T-helper 17 cell (primary cell): Measurements from ENCODE around the gene ZDHHC13. TPM values are rescaled to one million over a fixed set of nuclear protein-coding genes. Genes with fewer than 3 reads are reported as not detected.

Experiments
- ATAC-seq: fragments of 150-1000 bp; cut with Tn5 transposase; 2 replicates; pipeline ENCODE4 v1.10.0; 2021; ENCODE audit warnings: mild to moderate bottlenecking, moderate library complexity
- DNase-seq, 3 donors: peaks; one replicate each; pipeline versions ENCODE4 v3.0.0 to v3.0.0-alpha.2; 2020 to 2021
- H3K9me3 ChIP-seq: one replicate; pipeline ENCODE4 v1.7.0; 2013; ENCODE audit warnings: low read length, mild to moderate bottlenecking; ENCODE audit not compliant: control insufficient read depth, poor library complexity, severe bottlenecking
- H3K27ac Mint-ChIP-seq: one replicate; pipeline ENCODE4 v1.8.0; 2022; ENCODE audit warnings: mild to moderate bottlenecking, moderate library complexity, mixed read lengths
- H3K27me3 Mint-ChIP-seq: one replicate; pipeline ENCODE4 v1.8.0; 2022; ENCODE audit warnings: mixed read lengths
- H3K36me3 Mint-ChIP-seq: one replicate; pipeline ENCODE4 v1.8.0; 2022; ENCODE audit warnings: low read depth, mixed read lengths
- H3K4me1 Mint-ChIP-seq: one replicate; pipeline ENCODE4 v1.8.0; 2022; ENCODE audit warnings: mild to moderate bottlenecking, mixed read lengths
- H3K4me3 Mint-ChIP-seq: one replicate; pipeline ENCODE4 v1.8.0; 2022; ENCODE audit warnings: mild to moderate bottlenecking, moderate library complexity, mixed read lengths
- total RNA-seq, 4 donors: library from RNA in 2 of 4; stranded (reverse) in 2 of 4; gene quantifications; one replicate each; pipeline ENCODE4 v1.2.3 and lab custom pipeline; 2022 to 2026

ZDHHC13 gene
- total RNA-seq, 2 donors from 2014 or later, result 7.3 to 13.3 TPM

- DNase-seq, result no peak
- ATAC-seq, result no peak
- Mint-ChIP-seq H3K4me3 (no peak overlapping the region), H3K4me1 (no peaks in the 10 kb centered on the region), H3K36me3 (peaks cover 2% of the 10 kb centered on the region), H3K27me3 (peaks cover 57% of the 10 kb centered on the region), H3K27ac (no peak overlapping the region)
- no peaks in the 10 kb centered on the region for H3K9me3 ChIP-seq
These were observed 92.1 kb downstream of the ZDHHC13 start for GRCh38 chr11:19208959-19209546.

- H3K36me3 Mint-ChIP-seq, result peaks cover 3% of the 10 kb centered on the region
- no peak for ATAC-seq
These were observed 92.8 kb downstream of the ZDHHC13 start for GRCh38 chr11:19209617-19210370.

GRCh38 chr11:19216021-19216420 is 99.1 kb downstream of the ZDHHC13 start:
- no peak overlapping the region for H3K4me3 Mint-ChIP-seq
- ATAC-seq (no peak), DNase-seq (no peak)
- no peaks in the 10 kb centered on the region for H3K4me1 Mint-ChIP-seq
- no peak overlapping the region for H3K27ac Mint-ChIP-seq
- peaks cover 46% of the 10 kb centered on the region for H3K27me3 Mint-ChIP-seq
- H3K36me3 Mint-ChIP-seq, result peaks cover 2% of the 10 kb centered on the region
- H3K9me3 ChIP-seq, result no peaks in the 10 kb centered on the region

More at GRCh38 chr11:19209617-19210370, 92.8 kb downstream of the ZDHHC13 start:
- Mint-ChIP-seq H3K4me1 (no peaks in the 10 kb centered on the region), H3K4me3 (no peak overlapping the region), H3K27me3 (peaks cover 64% of the 10 kb centered on the region), H3K27ac (no peak overlapping the region)
- H3K9me3 ChIP-seq, result no peaks in the 10 kb centered on the region
- no peak for DNase-seq

- Mint-ChIP-seq H3K4me3 (no peak overlapping the region), H3K4me1 (no peaks in the 10 kb centered on the region), H3K36me3 (peaks cover 2% of the 10 kb centered on the region), H3K27me3 (peaks cover 46% of the 10 kb centered on the region), H3K27ac (no peak overlapping the region)
- no peaks in the 10 kb centered on the region for H3K9me3 ChIP-seq
- ATAC-seq, result no peak
- DNase-seq, result no peak
These were observed 99.9 kb downstream of the ZDHHC13 start for GRCh38 chr11:19216709-19217374.

- Mint-ChIP-seq H3K36me3 (peaks cover 2% of the 10 kb centered on the region), H3K4me3 (no peak overlapping the region), H3K27me3 (peaks cover 34% of the 10 kb centered on the region), H3K4me1 (no peaks in the 10 kb centered on the region), H3K27ac (no peak overlapping the region)
- no peaks in the 10 kb centered on the region for H3K9me3 ChIP-seq
- DNase-seq, result no peak
- no peak for ATAC-seq
These were observed 101.2 kb downstream of the ZDHHC13 start for GRCh38 chr11:19218216-19218615.

GRCh38 chr11:19218786-19219460 is 102.0 kb downstream of the ZDHHC13 start:
- Mint-ChIP-seq H3K4me1 (no peaks in the 10 kb centered on the region), H3K4me3 (no peak overlapping the region), H3K27me3 (peaks cover 27% of the 10 kb centered on the region), H3K27ac (no peak overlapping the region), H3K36me3 (peaks cover 2% of the 10 kb centered on the region)
- H3K9me3 ChIP-seq, result no peaks in the 10 kb centered on the region
- DNase-seq, result no peak
- ATAC-seq, result no peak

- ATAC-seq (no peak), DNase-seq (no peak)
- H3K36me3 Mint-ChIP-seq, result no peaks in the 10 kb centered on the region
- H3K4me3 Mint-ChIP-seq, result no peak overlapping the region
- H3K27ac Mint-ChIP-seq, result no peak overlapping the region
- H3K4me1 Mint-ChIP-seq, result no peaks in the 10 kb centered on the region
- peaks cover 7% of the 10 kb centered on the region for H3K27me3 Mint-ChIP-seq
- no peaks in the 10 kb centered on the region for H3K9me3 ChIP-seq
These were observed 104.1 kb downstream of the ZDHHC13 start for GRCh38 chr11:19220903-19221724.

GRCh38 chr11:19225123-19225522 is 108.2 kb downstream of the ZDHHC13 start:
- no peaks in the 10 kb centered on the region for H3K36me3 Mint-ChIP-seq
- ATAC-seq, result no peak
- no peaks in the 10 kb centered on the region for H3K9me3 ChIP-seq
- H3K4me3 Mint-ChIP-seq, result no peak overlapping the region
- H3K27ac Mint-ChIP-seq, result no peak overlapping the region
- no peak for DNase-seq
- H3K4me1 Mint-ChIP-seq, result peaks cover 5% of the 10 kb centered on the region
- no peaks in the 10 kb centered on the region for H3K27me3 Mint-ChIP-seq

- no peak overlapping the region for H3K27ac Mint-ChIP-seq
- no peaks in the 10 kb centered on the region for H3K36me3 Mint-ChIP-seq
- H3K4me3 Mint-ChIP-seq, result no peak overlapping the region
- H3K4me1 Mint-ChIP-seq, result peaks cover 5% of the 10 kb centered on the region
- H3K9me3 ChIP-seq, result no peaks in the 10 kb centered on the region
- DNase-seq, result no peak
- H3K27me3 Mint-ChIP-seq, result no peaks in the 10 kb centered on the region
- ATAC-seq, result no peak
These were observed 108.6 kb downstream of the ZDHHC13 start for GRCh38 chr11:19225581-19225980.

Other genes starting within 250 kb of the ZDHHC13 start
- gene MRGPRX1, start 177.8 kb upstream of the ZDHHC13 start, total RNA-seq, result not detected
- gene MRGPRX2, start 56.5 kb upstream of the ZDHHC13 start, total RNA-seq, result not detected
- gene CSRP3, start 84.8 kb downstream of the ZDHHC13 start, total RNA-seq, result not detected
- under 1 TPM in 1 of 2 donors, not detected in 1; 0.21 TPM for gene E2F8, start 123.8 kb downstream of the ZDHHC13 start, total RNA-seq